Measurements from ENCODE around the gene DICER1.

DICER1 gene

GRCh38 chr14:95197551-95197950 lies 40.2 kb upstream of the DICER1 start:
- no peak overlapping the region for H3K4me3 ChIP-seq (ENCODE audit: low read depth, low read length)
- TF ChIP-seq, protein P1, sequence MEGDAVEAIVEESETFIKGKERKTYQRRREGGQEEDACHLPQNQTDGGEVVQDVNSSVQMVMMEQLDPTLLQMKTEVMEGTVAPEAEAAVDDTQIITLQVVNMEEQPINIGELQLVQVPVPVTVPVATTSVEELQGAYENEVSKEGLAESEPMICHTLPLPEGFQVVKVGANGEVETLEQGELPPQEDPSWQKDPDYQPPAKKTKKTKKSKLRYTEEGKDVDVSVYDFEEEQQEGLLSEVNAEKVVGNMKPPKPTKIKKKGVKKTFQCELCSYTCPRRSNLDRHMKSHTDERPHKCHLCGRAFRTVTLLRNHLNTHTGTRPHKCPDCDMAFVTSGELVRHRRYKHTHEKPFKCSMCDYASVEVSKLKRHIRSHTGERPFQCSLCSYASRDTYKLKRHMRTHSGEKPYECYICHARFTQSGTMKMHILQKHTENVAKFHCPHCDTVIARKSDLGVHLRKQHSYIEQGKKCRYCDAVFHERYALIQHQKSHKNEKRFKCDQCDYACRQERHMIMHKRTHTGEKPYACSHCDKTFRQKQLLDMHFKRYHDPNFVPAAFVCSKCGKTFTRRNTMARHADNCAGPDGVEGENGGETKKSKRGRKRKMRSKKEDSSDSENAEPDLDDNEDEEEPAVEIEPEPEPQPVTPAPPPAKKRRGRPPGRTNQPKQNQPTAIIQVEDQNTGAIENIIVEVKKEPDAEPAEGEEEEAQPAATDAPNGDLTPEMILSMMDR (IDR thresholded peaks at IDR 0.05; ENCODE audit: borderline replicate concordance, insufficient read depth, low read depth, low read length) = no peak

GRCh38 chr14:95196826-95197545 lies 39.7 kb upstream of the DICER1 start:
- TF ChIP-seq, protein P1 (IDR thresholded peaks at IDR 0.05; ENCODE audit: borderline replicate concordance, insufficient read depth, low read depth, low read length) = no peak
- no peak overlapping the region for H3K4me3 ChIP-seq (ENCODE audit: low read depth, low read length)

- H3K4me3 ChIP-seq (ENCODE audit: low read depth, low read length) = no peak overlapping the region
- TF ChIP-seq, protein P1 (IDR thresholded peaks at IDR 0.05; ENCODE audit: borderline replicate concordance, insufficient read depth, low read depth, low read length) = peak; percentile 41; the same call in 1 of the 2 replicates
Observed at GRCh38 chr14:95196268-95196667, 38.9 kb upstream of the DICER1 start.

GRCh38 chr14:95195031-95195430 lies 37.7 kb upstream of the DICER1 start:
- TF ChIP-seq, protein P1 (IDR thresholded peaks at IDR 0.05; ENCODE audit: borderline replicate concordance, insufficient read depth, low read depth, low read length) = no peak
- no peak overlapping the region for H3K4me3 ChIP-seq (ENCODE audit: low read depth, low read length)

- TF ChIP-seq, protein P1 (IDR thresholded peaks at IDR 0.05; ENCODE audit: borderline replicate concordance, insufficient read depth, low read depth, low read length) = no peak
- no peak overlapping the region for H3K4me3 ChIP-seq (ENCODE audit: low read depth, low read length)
Observed at GRCh38 chr14:95193081-95193480, 35.8 kb upstream of the DICER1 start.

DNA sequence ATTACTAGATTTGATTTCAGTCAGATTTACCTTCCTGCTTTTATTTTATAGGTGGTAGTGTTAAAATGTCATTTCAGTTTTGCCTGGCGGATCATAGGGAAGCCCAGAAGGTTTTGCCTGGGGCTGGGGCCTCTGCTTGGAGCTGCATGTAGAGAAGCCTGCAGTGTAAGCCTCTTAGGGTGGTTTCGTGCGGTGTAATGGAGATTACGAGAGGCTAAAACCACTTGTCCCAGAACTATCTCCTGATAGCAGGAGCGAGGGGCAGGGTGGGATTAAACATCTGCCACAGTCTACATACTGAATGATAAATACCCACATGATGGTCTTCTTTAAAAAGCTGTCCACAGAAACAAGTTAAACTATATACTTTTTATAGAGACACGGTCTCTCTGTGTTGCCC lies 35.0 kb upstream of the DICER1 start:
- TF ChIP-seq, protein P1 (IDR thresholded peaks at IDR 0.05; ENCODE audit: borderline replicate concordance, insufficient read depth, low read depth, low read length) = no peak
- H3K4me3 ChIP-seq (ENCODE audit: low read depth, low read length) = no peak overlapping the region
